GM23338 (cell line): ENCODE data around the gene CAPN9. TPM values are rescaled to one million over a fixed set of nuclear protein-coding genes. Genes with fewer than 3 reads are reported as not detected.

Experiments
- ATAC-seq: fragments of 200-7000 bp; cut with Tn5 transposase; 3 replicates; pipeline ENCODE4 v1.9.1; 2020
- DNase-seq: peaks from one replicate; pipeline ENCODE4 v3.0.0-alpha.2; 2015; ENCODE audit warnings: low spot score
- H2AFZ ChIP-seq: fragments of 200-600 bp; sonication (generic); 2 replicates; pipeline ENCODE4 v1.8.0; 2016; ENCODE audit warnings: antibody characterized with exemption, mild to moderate bottlenecking, moderate library complexity
- H3F3A ChIP-seq: fragments of 200-600 bp; sonication (generic); replicated peaks from 2 replicates; pipeline ENCODE4 v1.8.0; 2017; ENCODE audit warnings: antibody characterized with exemption, mixed run types, low read depth
- H3K27ac ChIP-seq: fragments of 200-600 bp; sonication (generic); 2 replicates; pipeline ENCODE4 v1.6.1; 2016; ENCODE audit warnings: low read depth
- H3K27me3 ChIP-seq: fragments of 200-600 bp; sonication (generic); 2 replicates; pipeline ENCODE4 v1.8.0; 2016; ENCODE audit warnings: mild to moderate bottlenecking, mixed run types, moderate library complexity; ENCODE audit not compliant: insufficient read depth
- H3K36me3 ChIP-seq: fragments of 200-600 bp; sonication (generic); 2 replicates; pipeline ENCODE4 v1.8.0; 2016; ENCODE audit warnings: mild to moderate bottlenecking; ENCODE audit not compliant: insufficient read depth
- H3K4me1 ChIP-seq: fragments of 200-600 bp; sonication (generic); 2 replicates; pipeline ENCODE4 v1.8.0; 2016; ENCODE audit warnings: mild to moderate bottlenecking, moderate library complexity; ENCODE audit not compliant: insufficient read depth
- H3K4me2 ChIP-seq: fragments of 200-600 bp; sonication (generic); 2 replicates; pipeline ENCODE4 v1.7.1; 2017; ENCODE audit warnings: mixed run types
- H3K4me3 ChIP-seq: fragments of 200-600 bp; sonication (generic); 2 replicates; pipeline ENCODE4 v1.6.1; 2016; ENCODE audit warnings: mixed run types
- H3K79me2 ChIP-seq: fragments of 200-600 bp; sonication (generic); replicated peaks from 2 replicates; pipeline ENCODE4 v1.8.0; 2017; ENCODE audit warnings: mild to moderate bottlenecking; ENCODE audit not compliant: insufficient read depth
- H3K9me2 ChIP-seq: fragments of 200-600 bp; sonication (generic); 2 replicates; pipeline ENCODE4 v1.8.0; 2017; ENCODE audit not compliant: insufficient read depth
- H4K20me1 ChIP-seq: fragments of 200-600 bp; sonication (generic); replicated peaks from 2 replicates; pipeline ENCODE4 v1.8.0; 2017; ENCODE audit warnings: mild to moderate bottlenecking; ENCODE audit not compliant: insufficient read depth
- H3K27ac Mint-ChIP-seq: 2 replicates; pipeline ENCODE4 v1.8.0; 2020; ENCODE audit warnings: inconsistent platforms, mild to moderate bottlenecking, moderate library complexity, mixed read lengths
- H3K27me3 Mint-ChIP-seq: 3 replicates; pipeline ENCODE4 v1.8.0; 2022; ENCODE audit warnings: low read depth, mild to moderate bottlenecking, moderate library complexity, mixed read lengths, inconsistent platforms; ENCODE audit not compliant: insufficient read depth, poor library complexity
- H3K36me3 Mint-ChIP-seq: 3 replicates; pipeline ENCODE4 v1.8.0; 2021; ENCODE audit warnings: low read depth, mild to moderate bottlenecking, inconsistent platforms, moderate library complexity, mixed read lengths
- H3K4me1 Mint-ChIP-seq: 3 replicates; pipeline ENCODE4 v1.8.0; 2020; ENCODE audit warnings: mild to moderate bottlenecking, inconsistent platforms, mixed read lengths
- H3K4me3 Mint-ChIP-seq: 3 replicates; pipeline ENCODE4 v1.8.0; 2021; ENCODE audit warnings: moderate library complexity, mild to moderate bottlenecking, inconsistent platforms, mixed read lengths
- H3K9me3 Mint-ChIP-seq: 3 replicates; pipeline ENCODE4 v1.8.0; 2020; ENCODE audit warnings: moderate library complexity, mild to moderate bottlenecking, inconsistent platforms, mixed read lengths
- JUNB ChIP-seq: IDR thresholded peaks from one replicate; pipeline ENCODE4 v1.6.1; 2016; ENCODE audit warnings: antibody characterized with exemption; ENCODE audit not compliant: unreplicated experiment
- POLR2AphosphoS5 ChIP-seq: IDR thresholded peaks from 2 replicates; pipeline ENCODE4 v1.6.1; 2016; ENCODE audit warnings: antibody characterized with exemption, low read depth
- STAT1 ChIP-seq: IDR thresholded peaks from one replicate; pipeline ENCODE4 v1.6.1; 2016; ENCODE audit warnings: antibody characterized with exemption; ENCODE audit not compliant: unreplicated experiment
- polyA plus RNA-seq: library from polyadenylated mRNA; unstranded; fragments of >200 nt; fragmentation: Nextera tagmentation; extraction: Ambion mirVana; gene quantifications from 2 replicates; pipeline ENCODE4 v1.2.1, GENCODE V29; 2016
- total RNA-seq: library from RNA; depleted of rRNA; stranded (reverse); fragments of >200 nt; shearing (Covaris generic); gene quantifications from 2 replicates; pipeline ENCODE4 v1.2.3, GENCODE V29; 2014
- TF ChIP-seq, protein P1 (sequence below), 2 experiments: fragments of 200-600 bp in 1 of 2; sonication (generic) in 1 of 2; conservative IDR thresholded peaks; 2 replicates each; pipeline versions ENCODE4 v1.5.1 to v1.6.1; 2016 to 2017; ENCODE audit warnings: antibody characterized with exemption in 2 of 2, low read depth in 2 of 2, mild to moderate bottlenecking in 2 of 2, moderate library complexity in 1 of 2
- TF ChIP-seq, protein P2 (sequence below): fragments of 250-450 bp; sonication (Bioruptor Pico); IDR thresholded peaks from 2 replicates; pipeline ENCODE4 v1.5.0; 2020; ENCODE audit warnings: mild to moderate bottlenecking, moderate library complexity

CAPN9 gene
- total and polyA plus RNA-seq, 2 experiments from 2014 or later = 0.07 TPM; not detected in 1

DNA sequence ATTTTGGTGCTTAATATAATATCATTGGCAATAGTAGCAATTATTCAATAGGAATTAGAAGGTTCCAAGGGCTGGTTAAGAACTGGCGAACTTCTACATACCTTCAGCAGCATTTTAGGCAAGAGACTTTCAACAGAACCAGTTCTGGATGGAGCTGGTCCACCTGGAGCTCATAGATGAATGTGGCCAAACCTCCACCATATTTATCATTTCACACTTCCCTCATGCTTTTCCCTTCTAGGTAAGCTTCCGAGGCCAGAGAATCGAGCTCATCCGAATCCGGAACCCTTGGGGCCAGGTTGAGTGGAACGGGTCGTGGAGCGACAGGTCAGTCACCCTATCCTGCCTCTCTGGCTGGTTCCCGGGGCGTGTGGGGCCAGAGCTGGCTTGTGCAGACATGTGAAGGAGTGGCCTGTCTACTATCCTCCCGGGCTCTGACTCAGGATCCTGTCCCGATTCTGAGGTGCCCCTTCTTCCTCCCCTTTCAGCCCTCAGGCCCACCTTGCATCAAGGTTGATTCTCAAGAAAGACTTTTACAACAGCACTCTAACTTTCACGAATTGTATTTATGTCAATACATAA, 24.7 kb downstream of the CAPN9 start (continued):
- TF ChIP-seq STAT1 = no peak
- TF ChIP-seq, protein P1, sequence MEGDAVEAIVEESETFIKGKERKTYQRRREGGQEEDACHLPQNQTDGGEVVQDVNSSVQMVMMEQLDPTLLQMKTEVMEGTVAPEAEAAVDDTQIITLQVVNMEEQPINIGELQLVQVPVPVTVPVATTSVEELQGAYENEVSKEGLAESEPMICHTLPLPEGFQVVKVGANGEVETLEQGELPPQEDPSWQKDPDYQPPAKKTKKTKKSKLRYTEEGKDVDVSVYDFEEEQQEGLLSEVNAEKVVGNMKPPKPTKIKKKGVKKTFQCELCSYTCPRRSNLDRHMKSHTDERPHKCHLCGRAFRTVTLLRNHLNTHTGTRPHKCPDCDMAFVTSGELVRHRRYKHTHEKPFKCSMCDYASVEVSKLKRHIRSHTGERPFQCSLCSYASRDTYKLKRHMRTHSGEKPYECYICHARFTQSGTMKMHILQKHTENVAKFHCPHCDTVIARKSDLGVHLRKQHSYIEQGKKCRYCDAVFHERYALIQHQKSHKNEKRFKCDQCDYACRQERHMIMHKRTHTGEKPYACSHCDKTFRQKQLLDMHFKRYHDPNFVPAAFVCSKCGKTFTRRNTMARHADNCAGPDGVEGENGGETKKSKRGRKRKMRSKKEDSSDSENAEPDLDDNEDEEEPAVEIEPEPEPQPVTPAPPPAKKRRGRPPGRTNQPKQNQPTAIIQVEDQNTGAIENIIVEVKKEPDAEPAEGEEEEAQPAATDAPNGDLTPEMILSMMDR (conservative IDR thresholded peaks at IDR 0.05; ENCODE audit: low read depth in 2 of 2) = no peak

DNA sequence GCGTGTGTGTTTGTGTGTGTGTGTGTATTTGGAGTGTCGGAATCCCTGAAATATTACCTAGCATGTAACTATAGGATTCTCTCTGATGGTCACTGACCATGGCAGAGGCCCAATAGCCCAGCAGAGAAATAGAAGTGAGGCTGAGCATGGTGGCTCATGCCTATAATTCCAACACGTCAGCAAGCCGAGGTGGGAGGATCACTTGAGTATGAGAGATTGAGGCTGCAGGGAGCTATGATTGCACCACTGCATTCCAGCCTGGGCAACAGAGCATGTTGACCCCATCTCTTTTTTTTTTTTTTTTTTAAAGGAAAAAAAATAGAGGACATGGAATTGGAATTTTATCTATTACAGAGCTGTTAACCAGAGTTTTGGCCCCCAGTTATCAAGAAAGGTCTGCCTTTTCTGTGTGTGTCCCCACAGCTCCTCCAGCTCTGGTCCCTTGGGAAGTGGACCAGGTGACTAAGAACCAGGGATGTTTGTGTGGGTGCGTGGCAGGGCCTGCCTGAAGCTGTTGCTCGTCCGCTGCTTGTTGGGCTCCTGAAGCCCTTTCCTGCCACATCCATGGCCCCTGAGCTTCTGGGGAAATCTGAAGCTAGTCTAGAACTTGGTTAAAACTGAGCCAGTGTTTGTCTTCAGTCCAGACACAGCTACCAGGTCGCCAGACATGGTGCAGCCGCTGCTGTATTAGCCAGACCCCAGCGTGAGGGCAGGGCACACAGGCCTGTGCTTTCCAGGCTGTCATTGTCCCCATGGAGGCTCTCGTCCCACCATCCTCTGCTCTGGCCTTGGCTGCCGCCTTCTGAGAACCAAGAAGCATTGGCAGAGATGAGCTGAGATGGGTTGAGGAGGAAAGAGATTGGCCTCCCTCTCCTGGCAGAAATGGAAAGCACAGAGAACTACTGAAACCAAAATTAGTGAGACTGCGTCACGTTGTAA, 25.5 kb downstream of the CAPN9 start:
- H3K27ac Mint-ChIP-seq = no peak overlapping the region

DNA sequence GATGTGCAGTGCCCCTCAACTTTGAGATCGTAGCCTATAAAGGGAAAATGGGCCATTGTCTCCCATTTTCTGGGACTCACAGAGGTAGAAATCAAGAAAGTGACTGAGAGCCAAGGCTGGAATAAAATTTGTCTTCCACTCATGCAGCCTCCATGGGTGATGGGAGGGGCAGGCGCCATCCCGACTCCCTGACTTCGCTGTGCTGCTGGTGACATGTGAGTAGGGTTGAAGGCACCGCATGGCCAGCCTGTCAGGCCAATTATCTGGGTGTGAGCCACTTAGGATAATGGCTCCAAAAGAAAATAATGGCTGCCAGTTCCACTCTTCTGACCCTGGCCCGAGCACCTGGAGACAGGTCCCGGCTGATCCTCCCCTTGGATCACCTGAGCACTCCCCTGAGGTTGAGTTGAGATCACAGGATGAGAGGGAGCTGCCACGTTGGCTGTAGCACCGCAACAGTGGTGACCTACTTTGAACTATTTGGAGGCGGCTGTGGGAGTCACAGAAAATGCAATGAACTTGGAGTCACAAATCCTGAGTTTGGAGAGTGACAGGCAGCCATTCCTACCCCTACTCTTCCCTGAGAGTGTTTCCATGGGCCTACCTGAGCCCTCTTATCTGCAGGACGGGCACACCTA, 26.3 kb downstream of the CAPN9 start:
- Histone ChIP-seq H3K27ac (no peak overlapping the region), H4K20me1 (no peaks in the 10 kb centered on the region), H3K27me3 (peaks cover 8% of the 10 kb centered on the region; the same call in 1 of the 2 replicates), H3K4me3 (no peak overlapping the region), H3K36me3 (no peaks in the 10 kb centered on the region), H3K4me1 (peaks cover 5% of the 10 kb centered on the region; the same call in 1 of the 2 replicates), H3K79me2 (no peaks in the 10 kb centered on the region), H3F3A (no peaks in the 10 kb centered on the region), H2AFZ (no peak overlapping the region), H3K4me2 (no peak overlapping the region), H3K9me2 (peaks cover 6% of the 10 kb centered on the region; the same call in 1 of the 2 replicates)
- no peak for ATAC-seq
- no peak overlapping the region for H3K27ac Mint-ChIP-seq
- H3K4me3 Mint-ChIP-seq = no peak overlapping the region
- H3K27me3 Mint-ChIP-seq = peaks cover 3% of the 10 kb centered on the region
- DNase-seq = no peak
- no peaks in the 10 kb centered on the region for H3K4me1 Mint-ChIP-seq
- no peaks in the 10 kb centered on the region for H3K9me3 Mint-ChIP-seq
- H3K36me3 Mint-ChIP-seq = no peaks in the 10 kb centered on the region
- TF ChIP-seq POLR2AphosphoS5 = no peak
- TF ChIP-seq, protein P2, sequence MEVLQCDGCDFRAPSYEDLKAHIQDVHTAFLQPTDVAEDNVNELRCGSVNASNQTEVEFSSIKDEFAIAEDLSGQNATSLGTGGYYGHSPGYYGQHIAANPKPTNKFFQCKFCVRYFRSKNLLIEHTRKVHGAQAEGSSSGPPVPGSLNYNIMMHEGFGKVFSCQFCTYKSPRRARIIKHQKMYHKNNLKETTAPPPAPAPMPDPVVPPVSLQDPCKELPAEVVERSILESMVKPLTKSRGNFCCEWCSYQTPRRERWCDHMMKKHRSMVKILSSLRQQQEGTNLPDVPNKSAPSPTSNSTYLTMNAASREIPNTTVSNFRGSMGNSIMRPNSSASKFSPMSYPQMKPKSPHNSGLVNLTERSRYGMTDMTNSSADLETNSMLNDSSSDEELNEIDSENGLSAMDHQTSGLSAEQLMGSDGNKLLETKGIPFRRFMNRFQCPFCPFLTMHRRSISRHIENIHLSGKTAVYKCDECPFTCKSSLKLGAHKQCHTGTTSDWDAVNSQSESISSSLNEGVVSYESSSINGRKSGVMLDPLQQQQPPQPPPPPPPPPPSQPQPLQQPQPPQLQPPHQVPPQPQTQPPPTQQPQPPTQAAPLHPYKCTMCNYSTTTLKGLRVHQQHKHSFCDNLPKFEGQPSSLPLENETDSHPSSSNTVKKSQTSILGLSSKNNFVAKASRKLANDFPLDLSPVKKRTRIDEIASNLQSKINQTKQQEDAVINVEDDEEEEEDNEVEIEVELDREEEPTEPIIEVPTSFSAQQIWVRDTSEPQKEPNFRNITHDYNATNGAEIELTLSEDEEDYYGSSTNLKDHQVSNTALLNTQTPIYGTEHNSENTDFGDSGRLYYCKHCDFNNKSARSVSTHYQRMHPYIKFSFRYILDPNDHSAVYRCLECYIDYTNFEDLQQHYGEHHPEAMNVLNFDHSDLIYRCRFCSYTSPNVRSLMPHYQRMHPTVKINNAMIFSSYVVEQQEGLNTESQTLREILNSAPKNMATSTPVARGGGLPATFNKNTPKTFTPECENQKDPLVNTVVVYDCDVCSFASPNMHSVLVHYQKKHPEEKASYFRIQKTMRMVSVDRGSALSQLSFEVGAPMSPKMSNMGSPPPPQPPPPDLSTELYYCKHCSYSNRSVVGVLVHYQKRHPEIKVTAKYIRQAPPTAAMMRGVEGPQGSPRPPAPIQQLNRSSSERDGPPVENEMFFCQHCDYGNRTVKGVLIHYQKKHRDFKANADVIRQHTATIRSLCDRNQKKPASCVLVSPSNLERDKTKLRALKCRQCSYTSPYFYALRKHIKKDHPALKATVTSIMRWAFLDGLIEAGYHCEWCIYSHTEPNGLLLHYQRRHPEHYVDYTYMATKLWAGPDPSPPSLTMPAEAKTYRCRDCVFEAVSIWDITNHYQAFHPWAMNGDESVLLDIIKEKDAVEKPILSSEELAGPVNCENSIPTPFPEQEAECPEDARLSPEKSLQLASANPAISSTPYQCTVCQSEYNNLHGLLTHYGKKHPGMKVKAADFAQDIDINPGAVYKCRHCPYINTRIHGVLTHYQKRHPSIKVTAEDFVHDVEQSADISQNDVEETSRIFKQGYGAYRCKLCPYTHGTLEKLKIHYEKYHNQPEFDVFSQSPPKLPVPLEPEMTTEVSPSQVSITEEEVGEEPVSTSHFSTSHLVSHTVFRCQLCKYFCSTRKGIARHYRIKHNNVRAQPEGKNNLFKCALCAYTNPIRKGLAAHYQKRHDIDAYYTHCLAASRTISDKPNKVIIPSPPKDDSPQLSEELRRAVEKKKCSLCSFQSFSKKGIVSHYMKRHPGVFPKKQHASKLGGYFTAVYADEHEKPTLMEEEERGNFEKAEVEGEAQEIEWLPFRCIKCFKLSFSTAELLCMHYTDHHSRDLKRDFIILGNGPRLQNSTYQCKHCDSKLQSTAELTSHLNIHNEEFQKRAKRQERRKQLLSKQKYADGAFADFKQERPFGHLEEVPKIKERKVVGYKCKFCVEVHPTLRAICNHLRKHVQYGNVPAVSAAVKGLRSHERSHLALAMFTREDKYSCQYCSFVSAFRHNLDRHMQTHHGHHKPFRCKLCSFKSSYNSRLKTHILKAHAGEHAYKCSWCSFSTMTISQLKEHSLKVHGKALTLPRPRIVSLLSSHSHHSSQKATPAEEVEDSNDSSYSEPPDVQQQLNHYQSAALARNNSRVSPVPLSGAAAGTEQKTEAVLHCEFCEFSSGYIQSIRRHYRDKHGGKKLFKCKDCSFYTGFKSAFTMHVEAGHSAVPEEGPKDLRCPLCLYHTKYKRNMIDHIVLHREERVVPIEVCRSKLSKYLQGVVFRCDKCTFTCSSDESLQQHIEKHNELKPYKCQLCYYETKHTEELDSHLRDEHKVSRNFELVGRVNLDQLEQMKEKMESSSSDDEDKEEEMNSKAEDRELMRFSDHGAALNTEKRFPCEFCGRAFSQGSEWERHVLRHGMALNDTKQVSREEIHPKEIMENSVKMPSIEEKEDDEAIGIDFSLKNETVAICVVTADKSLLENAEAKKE (CRISPR knock-in tag) = no peak

More for the DNA sequence above, 25.5 kb downstream of the CAPN9 start:
- no peaks in the 10 kb centered on the region for H3K4me1 ChIP-seq
- H3K27me3 ChIP-seq = peaks cover under 1% of the 10 kb centered on the region; the same call in 1 of the 2 replicates
- TF ChIP-seq JUNB = no peak
- TF ChIP-seq, protein P1 (conservative IDR thresholded peaks at IDR 0.05; ENCODE audit: low read depth in 2 of 2) = peak; percentile 56 to 73
- H2AFZ ChIP-seq = no peak overlapping the region
- H3K9me2 ChIP-seq = peaks cover 6% of the 10 kb centered on the region; the same call in 1 of the 2 replicates
- H3K9me3 Mint-ChIP-seq = no peaks in the 10 kb centered on the region; the same call in 2 of the 3 replicates
- no peaks in the 10 kb centered on the region for H3F3A ChIP-seq
- H3K4me1 Mint-ChIP-seq = no peaks in the 10 kb centered on the region
- H3K27me3 Mint-ChIP-seq = peaks cover 3% of the 10 kb centered on the region
- no peak overlapping the region for H3K4me2 ChIP-seq
- no peak overlapping the region for H3K4me3 Mint-ChIP-seq
- peak; percentile 89 for ATAC-seq
- no peak overlapping the region for H3K27ac ChIP-seq
- no peaks in the 10 kb centered on the region for H3K79me2 ChIP-seq
- DNase-seq = peak; percentile 61
- no peaks in the 10 kb centered on the region for H4K20me1 ChIP-seq
- no peaks in the 10 kb centered on the region for H3K36me3 ChIP-seq
- H3K36me3 Mint-ChIP-seq = no peaks in the 10 kb centered on the region
- H3K4me3 ChIP-seq = no peak overlapping the region
